ENCODE data around the gene FARP2. TPM values are rescaled to one million over a fixed set of nuclear protein-coding genes. Genes with fewer than 3 reads are reported as not detected.

FARP2 gene, protein sequence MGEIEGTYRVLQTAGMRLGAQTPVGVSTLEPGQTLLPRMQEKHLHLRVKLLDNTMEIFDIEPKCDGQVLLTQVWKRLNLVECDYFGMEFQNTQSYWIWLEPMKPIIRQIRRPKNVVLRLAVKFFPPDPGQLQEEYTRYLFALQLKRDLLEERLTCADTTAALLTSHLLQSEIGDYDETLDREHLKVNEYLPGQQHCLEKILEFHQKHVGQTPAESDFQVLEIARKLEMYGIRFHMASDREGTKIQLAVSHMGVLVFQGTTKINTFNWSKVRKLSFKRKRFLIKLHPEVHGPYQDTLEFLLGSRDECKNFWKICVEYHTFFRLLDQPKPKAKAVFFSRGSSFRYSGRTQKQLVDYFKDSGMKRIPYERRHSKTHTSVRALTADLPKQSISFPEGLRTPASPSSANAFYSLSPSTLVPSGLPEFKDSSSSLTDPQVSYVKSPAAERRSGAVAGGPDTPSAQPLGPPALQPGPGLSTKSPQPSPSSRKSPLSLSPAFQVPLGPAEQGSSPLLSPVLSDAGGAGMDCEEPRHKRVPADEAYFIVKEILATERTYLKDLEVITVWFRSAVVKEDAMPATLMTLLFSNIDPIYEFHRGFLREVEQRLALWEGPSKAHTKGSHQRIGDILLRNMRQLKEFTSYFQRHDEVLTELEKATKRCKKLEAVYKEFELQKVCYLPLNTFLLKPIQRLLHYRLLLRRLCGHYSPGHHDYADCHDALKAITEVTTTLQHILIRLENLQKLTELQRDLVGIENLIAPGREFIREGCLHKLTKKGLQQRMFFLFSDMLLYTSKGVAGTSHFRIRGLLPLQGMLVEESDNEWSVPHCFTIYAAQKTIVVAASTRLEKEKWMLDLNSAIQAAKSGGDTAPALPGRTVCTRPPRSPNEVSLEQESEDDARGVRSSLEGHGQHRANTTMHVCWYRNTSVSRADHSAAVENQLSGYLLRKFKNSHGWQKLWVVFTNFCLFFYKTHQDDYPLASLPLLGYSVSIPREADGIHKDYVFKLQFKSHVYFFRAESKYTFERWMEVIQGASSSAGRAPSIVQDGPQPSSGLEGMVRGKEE
- total RNA-seq: 28.2 and 29.3 TPM in 2 replicates
- polyA plus RNA-seq: 31.7 and 41.0 TPM in 2 replicates
- polyA plus RNA-seq (2012): 21.9 and 33.9 TPM in 2 replicates
- polyA minus RNA-seq (ENCODE audit: low replicate concordance): 58.0 and 66.6 TPM in 2 replicates

DNA sequence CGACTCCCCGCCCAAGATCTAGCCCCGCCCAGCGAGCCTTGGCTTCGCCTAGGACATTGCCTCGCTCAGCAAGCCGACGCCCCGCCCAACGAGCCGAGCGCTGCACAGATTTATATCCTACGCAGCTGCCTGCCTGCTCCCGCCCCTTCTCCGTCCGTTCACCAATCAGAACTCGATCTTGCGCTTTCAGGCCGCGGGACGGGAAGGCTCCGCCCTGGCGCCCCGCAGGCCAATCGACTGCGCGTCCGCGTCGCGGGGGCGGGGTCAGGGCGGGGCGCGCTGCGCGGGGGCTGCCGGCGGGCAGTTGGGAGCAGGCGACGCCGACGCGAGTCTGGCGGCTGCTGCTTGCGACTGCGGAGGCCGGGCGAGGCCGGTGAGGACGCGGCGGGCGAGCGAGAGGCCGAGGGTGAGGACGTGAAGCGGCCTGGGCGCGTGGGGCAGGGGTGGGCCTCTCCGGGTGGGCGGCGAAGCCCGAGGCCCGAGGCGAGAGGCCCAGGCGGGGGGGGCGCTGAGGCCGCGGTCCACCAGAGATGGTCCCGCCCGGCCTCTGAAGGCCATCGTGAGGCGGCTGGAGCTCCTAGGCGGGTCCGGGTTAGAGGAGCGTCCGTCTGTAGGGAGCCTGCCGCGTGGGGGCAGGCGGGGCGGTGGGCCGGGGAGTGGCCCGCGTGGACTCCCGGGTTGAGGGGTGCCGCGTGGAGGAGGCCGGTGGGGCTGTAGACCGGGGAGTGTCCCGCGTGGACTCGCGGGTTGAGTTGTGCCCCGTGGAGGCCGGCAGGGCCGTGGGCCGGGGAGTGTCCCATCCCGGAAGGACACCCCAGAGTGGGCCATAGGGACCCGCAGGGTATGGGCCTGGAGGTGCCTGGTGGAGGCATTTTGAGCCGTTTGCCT lies at the start of gene FARP2:
Gene FARP2, plus strand, starts transcription at position 303 of the 888 bp plus-strand sequence. CDS start 16,823 bp downstream, outside the sequence.
- no peaks in the 10 kb centered on the region for H4K20me1 ChIP-seq (ENCODE audit: control insufficient read depth, extremely low read depth, insufficient read depth, low read length)
- peak; percentile 97 to 99 for DNase-seq (ENCODE audit: low read depth in 2 of 2)
- peak within 1 kb of the TSS; percentile 62 to 97 (median 82) for H3K4me3 ChIP-seq (replicated peaks in 1 of 4; ENCODE audit: control extremely low read depth in 1 of 4, insufficient read depth in 1 of 4, low read depth in 3 of 4, low read length in 4 of 4)
- peak within 1 kb of the TSS; percentile 88 for H3K4me2 ChIP-seq (ENCODE audit: extremely low read depth, insufficient read depth, low read length)
- H2AFZ ChIP-seq (ENCODE audit: low read length): no peak within 1 kb of the TSS
- peak within 1 kb of the TSS; percentile 84 for H3K9ac ChIP-seq (ENCODE audit: insufficient read depth, low read length)
- TF ChIP-seq, protein P1, sequence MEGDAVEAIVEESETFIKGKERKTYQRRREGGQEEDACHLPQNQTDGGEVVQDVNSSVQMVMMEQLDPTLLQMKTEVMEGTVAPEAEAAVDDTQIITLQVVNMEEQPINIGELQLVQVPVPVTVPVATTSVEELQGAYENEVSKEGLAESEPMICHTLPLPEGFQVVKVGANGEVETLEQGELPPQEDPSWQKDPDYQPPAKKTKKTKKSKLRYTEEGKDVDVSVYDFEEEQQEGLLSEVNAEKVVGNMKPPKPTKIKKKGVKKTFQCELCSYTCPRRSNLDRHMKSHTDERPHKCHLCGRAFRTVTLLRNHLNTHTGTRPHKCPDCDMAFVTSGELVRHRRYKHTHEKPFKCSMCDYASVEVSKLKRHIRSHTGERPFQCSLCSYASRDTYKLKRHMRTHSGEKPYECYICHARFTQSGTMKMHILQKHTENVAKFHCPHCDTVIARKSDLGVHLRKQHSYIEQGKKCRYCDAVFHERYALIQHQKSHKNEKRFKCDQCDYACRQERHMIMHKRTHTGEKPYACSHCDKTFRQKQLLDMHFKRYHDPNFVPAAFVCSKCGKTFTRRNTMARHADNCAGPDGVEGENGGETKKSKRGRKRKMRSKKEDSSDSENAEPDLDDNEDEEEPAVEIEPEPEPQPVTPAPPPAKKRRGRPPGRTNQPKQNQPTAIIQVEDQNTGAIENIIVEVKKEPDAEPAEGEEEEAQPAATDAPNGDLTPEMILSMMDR (conservative IDR thresholded peaks at IDR 0.05 in 1 of 2, IDR thresholded peaks at IDR 0.05 in 1 of 2; ENCODE audit: low read depth in 1 of 2, low read length in 2 of 2): no peak
- no peak for TF ChIP-seq EZH2 (IDR thresholded peaks at IDR 0.05; ENCODE audit: low read length, missing control alignments)
- H3K27me3 ChIP-seq (ENCODE audit: control insufficient read depth, insufficient read depth, low read length): no peaks in the 10 kb centered on the region
- H3K4me1 ChIP-seq (ENCODE audit: control insufficient read depth, extremely low read depth, insufficient read depth, low read length): peaks cover 10% of the 10 kb centered on the region
- H3K9me3 ChIP-seq (ENCODE audit: control insufficient read depth, insufficient read depth, low read depth, low read length): no peaks in the 10 kb centered on the region
- peak within 1 kb of the TSS; percentile 83 for H3K27ac ChIP-seq (ENCODE audit: insufficient read depth, low read length)
- H3K79me2 ChIP-seq (ENCODE audit: control insufficient read depth, insufficient read depth, low read length): peaks cover 45% of the 10 kb centered on the region
- H3K36me3 ChIP-seq (ENCODE audit: control insufficient read depth, insufficient read depth, low read length): peaks cover 6% of the 10 kb centered on the region

DNA sequence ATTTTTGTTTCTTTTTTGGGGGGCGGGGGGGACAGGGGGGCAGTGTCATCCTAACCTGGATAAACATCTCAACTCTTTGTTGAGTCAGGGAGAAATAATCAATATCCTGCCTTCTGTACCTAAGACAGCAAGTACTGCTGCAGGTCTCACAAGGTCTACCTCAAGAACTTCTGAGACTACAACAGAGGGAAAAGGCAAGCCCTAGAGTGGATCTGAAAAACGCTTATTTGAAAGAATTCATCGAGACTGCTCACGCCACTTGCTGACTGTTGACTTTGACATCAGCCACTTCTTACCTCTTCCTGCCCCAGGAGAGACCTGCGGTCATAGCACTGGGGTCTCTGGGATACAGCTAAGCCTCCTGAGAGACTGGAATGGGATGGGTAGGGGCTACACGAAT lies 49.0 kb upstream of the FARP2 start:
- Histone ChIP-seq H4K20me1 (ENCODE audit: control insufficient read depth, extremely low read depth, insufficient read depth, low read length) (peaks cover 4% of the 10 kb centered on the region), H3K27me3 (ENCODE audit: control insufficient read depth, insufficient read depth, low read length) (no peaks in the 10 kb centered on the region)
- DNase-seq (ENCODE audit: low read depth in 2 of 2): no peak

More for the DNA sequence above, 49.0 kb upstream of the FARP2 start:
- no peak overlapping the region for H3K4me2 ChIP-seq (ENCODE audit: extremely low read depth, insufficient read depth, low read length)
- no peak overlapping the region for H3K4me3 ChIP-seq (replicated peaks in 1 of 4; ENCODE audit: control extremely low read depth in 1 of 4, insufficient read depth in 1 of 4, low read depth in 3 of 4, low read length in 4 of 4)
- peaks cover 98% of the 10 kb centered on the region for H3K79me2 ChIP-seq (ENCODE audit: control insufficient read depth, insufficient read depth, low read length)
- H3K27ac ChIP-seq (ENCODE audit: insufficient read depth, low read length): no peak overlapping the region
- H3K4me1 ChIP-seq (ENCODE audit: control insufficient read depth, extremely low read depth, insufficient read depth, low read length): no peaks in the 10 kb centered on the region
- no peak for TF ChIP-seq EZH2 (IDR thresholded peaks at IDR 0.05; ENCODE audit: low read length, missing control alignments)
- TF ChIP-seq, protein P1 (conservative IDR thresholded peaks at IDR 0.05 in 1 of 2, IDR thresholded peaks at IDR 0.05 in 1 of 2; ENCODE audit: low read depth in 1 of 2, low read length in 2 of 2): no peak
- H2AFZ ChIP-seq (ENCODE audit: low read length): no peak overlapping the region
- no peaks in the 10 kb centered on the region for H3K36me3 ChIP-seq (ENCODE audit: control insufficient read depth, insufficient read depth, low read length)
- H3K9me3 ChIP-seq (ENCODE audit: control insufficient read depth, insufficient read depth, low read depth, low read length): no peaks in the 10 kb centered on the region
- no peak overlapping the region for H3K9ac ChIP-seq (ENCODE audit: insufficient read depth, low read length)
